ENCODE measurements around the gene ITIH5. TPM values are rescaled to one million over a fixed set of nuclear protein-coding genes. Genes with fewer than 3 reads are reported as not detected.

Gene ITIH5
- total RNA-seq, 3 donors from 2014 or later (not counting 1 experiment from before 2014, with no cell fraction given): not detected

GRCh38 chr10:7532723-7533498 is 133.9 kb downstream of the ITIH5 start:
- intact Hi-C loops (cut with micrococcal nuclease): no loop called here
- 87% methylated on average over 23 of the region's 23 CpGs for whole genome bisulfite sequencing (ENCODE audit: insufficient coverage)
- no peak for ATAC-seq
- no peak overlapping the region for H3K27ac Mint-ChIP-seq
- no peak for TF ChIP-seq CTCF (IDR thresholded peaks at IDR 0.05)
- Histone ChIP-seq H3K27ac (ENCODE audit: low read length) (no peak overlapping the region), H3K4me3 (ENCODE audit: low read length) (no peak overlapping the region), H3K36me3 (ENCODE audit: control insufficient read depth, insufficient read depth, low read length) (no peaks in the 10 kb centered on the region), H3K9me3 (ENCODE audit: control insufficient read depth, insufficient read depth, low read length) (no peaks in the 10 kb centered on the region), H3K27me3 (ENCODE audit: control insufficient read depth, insufficient read depth, low read length) (peaks cover 4% of the 10 kb centered on the region), H3K4me1 (ENCODE audit: control insufficient read depth, insufficient read depth, low read length) (no peaks in the 10 kb centered on the region)
- H3K4me1 Mint-ChIP-seq: no peaks in the 10 kb centered on the region
- no peak for DNase-seq
- H3K27me3 Mint-ChIP-seq (ENCODE audit: low read depth in 2 of 2): peaks cover 6 to 20% of the 10 kb centered on the region in 2 donors
- no peak overlapping the region for H3K4me3 Mint-ChIP-seq
- no peaks in the 10 kb centered on the region for H3K9me3 Mint-ChIP-seq
- H3K36me3 Mint-ChIP-seq: no peaks in the 10 kb centered on the region

DNA sequence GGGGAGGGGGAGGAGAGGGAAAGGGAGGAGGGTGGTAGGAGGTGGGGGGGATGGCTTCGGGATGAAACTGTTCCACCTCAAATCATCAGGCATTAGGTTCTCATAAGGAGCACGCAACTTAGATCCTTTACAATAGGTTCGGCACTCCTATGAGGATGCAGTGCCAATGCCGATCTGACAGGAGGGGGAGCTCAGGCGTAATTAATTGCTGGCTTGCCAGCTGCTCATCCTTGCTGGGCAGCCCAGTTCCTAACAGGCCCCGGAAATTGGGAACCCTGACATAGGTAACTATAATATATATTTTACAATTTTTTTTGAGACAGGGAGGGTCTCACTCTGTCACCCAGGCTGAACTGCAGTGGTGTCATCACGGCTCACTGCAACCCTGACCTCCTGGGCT is 137.1 kb downstream of the ITIH5 start:
- H3K36me3 Mint-ChIP-seq: no peaks in the 10 kb centered on the region
- Histone ChIP-seq H3K27ac (ENCODE audit: low read length) (no peak overlapping the region), H3K4me3 (ENCODE audit: low read length) (no peak overlapping the region), H3K9me3 (ENCODE audit: control insufficient read depth, insufficient read depth, low read length) (no peaks in the 10 kb centered on the region), H3K4me1 (ENCODE audit: control insufficient read depth, insufficient read depth, low read length) (no peaks in the 10 kb centered on the region), H3K27me3 (ENCODE audit: control insufficient read depth, insufficient read depth, low read length) (peaks cover 4% of the 10 kb centered on the region), H3K36me3 (ENCODE audit: control insufficient read depth, insufficient read depth, low read length) (no peaks in the 10 kb centered on the region)
- no peak for ATAC-seq
- peaks cover 5 to 27% of the 10 kb centered on the region in 2 donors for H3K27me3 Mint-ChIP-seq (ENCODE audit: low read depth in 2 of 2)
- intact Hi-C loops (cut with micrococcal nuclease): loop anchor here (5.0 kb wide), 1 partner anchor 1773 kb away; no protein-coding TSS in a partner anchor
- H3K4me1 Mint-ChIP-seq: peaks cover 5% of the 10 kb centered on the region in 2 donors
- H3K9me3 Mint-ChIP-seq: no peaks in the 10 kb centered on the region
- WGBS (ENCODE audit: insufficient coverage): 73% methylated on average over 6 of the region's 7 CpGs
- no peak for TF ChIP-seq CTCF (IDR thresholded peaks at IDR 0.05)
- no peak for DNase-seq
- no peak overlapping the region for H3K27ac Mint-ChIP-seq
- H3K4me3 Mint-ChIP-seq: no peak overlapping the region

- Histone ChIP-seq H3K4me3 (ENCODE audit: low read length) (no peak overlapping the region), H3K27me3 (ENCODE audit: control insufficient read depth, insufficient read depth, low read length) (peaks cover 4% of the 10 kb centered on the region), H3K27ac (ENCODE audit: low read length) (no peak overlapping the region), H3K9me3 (ENCODE audit: control insufficient read depth, insufficient read depth, low read length) (no peaks in the 10 kb centered on the region), H3K36me3 (ENCODE audit: control insufficient read depth, insufficient read depth, low read length) (no peaks in the 10 kb centered on the region), H3K4me1 (ENCODE audit: control insufficient read depth, insufficient read depth, low read length) (no peaks in the 10 kb centered on the region)
- WGBS (ENCODE audit: insufficient coverage): 100% methylated on average over 1 of the region's 1 CpG
- no peak overlapping the region for H3K27ac Mint-ChIP-seq
- no peak for DNase-seq
- H3K4me1 Mint-ChIP-seq: peaks cover 5% of the 10 kb centered on the region in 2 donors
- no peak for ATAC-seq
- H3K4me3 Mint-ChIP-seq: no peak overlapping the region
- no peaks in the 10 kb centered on the region for H3K36me3 Mint-ChIP-seq
- peaks cover 5 to 27% of the 10 kb centered on the region in 2 donors for H3K27me3 Mint-ChIP-seq (ENCODE audit: low read depth in 2 of 2)
- no peaks in the 10 kb centered on the region for H3K9me3 Mint-ChIP-seq
- intact Hi-C loops (cut with micrococcal nuclease): loop anchor here (5.0 kb wide), 1 partner anchor 1775 kb away; no protein-coding TSS in a partner anchor
- TF ChIP-seq CTCF (IDR thresholded peaks at IDR 0.05): no peak
These were observed 139.3 kb downstream of the ITIH5 start for GRCh38 chr10:7527468-7527867.
